CD4-positive, alpha-beta T cell treated with Interferon alpha-2 for 1 hour (primary cell): ENCODE results near the gene PPME1.

Source experiments
- DNase-seq, 2 donors: peaks; one replicate each; pipeline ENCODE4 v3.0.0-alpha.2; 2020 to 2022

PPME1 gene

DNA sequence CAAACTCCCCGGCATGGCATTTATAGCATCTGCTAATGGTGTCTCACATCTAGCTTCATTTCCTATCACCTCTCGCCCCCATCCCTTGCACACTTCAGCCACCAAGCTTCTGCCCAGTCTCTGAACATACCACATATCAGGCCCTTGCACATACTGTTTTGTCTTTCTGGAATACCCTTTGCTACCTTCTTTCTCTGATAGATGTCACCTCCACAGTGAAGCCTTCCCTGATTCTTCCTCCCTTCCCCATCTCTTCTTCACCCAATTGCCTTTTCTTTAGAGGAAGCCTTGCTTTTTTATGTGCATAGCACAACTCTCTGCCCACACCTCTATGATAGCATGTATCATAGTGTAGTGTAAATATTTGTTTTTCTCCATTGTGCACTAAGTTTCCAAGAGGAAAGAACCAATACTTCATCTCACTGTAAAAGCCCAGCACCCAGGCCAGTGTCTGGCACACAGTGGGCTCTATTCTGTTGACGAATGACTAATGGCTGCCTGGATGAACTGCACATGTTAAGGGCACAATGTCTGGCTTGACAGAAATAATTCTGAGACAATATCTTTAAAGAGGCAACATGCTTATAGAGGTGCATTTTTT lies 112.6 kb downstream of the PPME1 start:
- no peak for DNase-seq

DNA sequence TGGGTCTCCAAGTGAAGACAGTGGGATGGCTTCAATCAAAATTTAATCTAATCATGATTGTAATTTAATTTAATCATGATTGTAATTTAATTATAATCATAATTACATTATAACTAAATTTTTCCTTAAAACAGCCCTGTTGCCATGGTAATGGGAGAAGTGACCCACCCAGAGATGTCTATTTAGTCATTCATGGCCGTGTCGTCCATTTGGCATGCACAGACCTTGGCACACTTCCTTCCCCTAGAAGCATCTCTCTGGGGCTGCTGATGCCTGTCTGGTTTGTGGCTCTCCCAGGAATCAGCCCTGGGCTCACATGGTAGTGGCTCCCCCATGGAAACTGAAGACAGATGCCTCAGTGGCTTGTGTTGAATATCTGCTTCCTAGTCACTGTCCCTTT lies 113.4 kb downstream of the PPME1 start:
- DNase-seq = no peak

DNA sequence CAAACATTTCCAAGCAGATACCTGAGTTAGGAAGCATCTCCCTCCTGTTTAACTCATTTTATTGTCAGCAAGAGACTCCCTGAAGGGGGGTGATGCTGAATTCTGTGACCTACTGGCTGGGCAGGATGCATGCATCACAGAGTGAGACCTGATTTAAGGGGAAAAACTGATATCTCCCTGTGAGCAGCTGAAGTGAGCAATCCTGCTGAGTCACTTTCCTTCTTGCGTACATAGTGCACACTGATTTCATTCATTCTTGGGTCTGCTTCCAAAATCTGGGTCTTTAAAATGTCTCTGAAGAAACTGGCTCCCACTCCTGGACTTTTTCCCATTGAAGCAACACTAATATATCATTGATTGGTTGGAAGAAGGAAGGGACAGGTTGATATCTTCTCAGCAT lies 117.1 kb downstream of the PPME1 start:
- DNase-seq = no peak

DNA sequence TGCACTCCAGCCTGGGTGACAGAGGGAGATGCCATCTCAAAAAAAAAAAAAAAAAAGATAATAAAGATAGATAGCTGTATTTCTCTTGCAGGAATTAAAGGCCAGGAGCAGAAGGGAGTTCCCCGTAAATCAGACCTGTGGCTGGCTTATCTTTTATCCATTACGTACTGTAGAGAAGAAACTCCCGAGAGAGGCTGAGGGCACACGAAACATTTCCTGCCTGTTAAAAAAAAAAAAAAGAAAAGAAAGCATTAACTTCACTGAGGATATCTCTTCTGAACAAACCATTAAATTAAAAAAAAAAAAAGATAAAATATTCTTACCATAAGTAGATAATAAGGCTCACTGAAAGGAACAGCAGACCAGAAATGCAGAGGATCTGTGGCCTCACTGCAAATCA lies 117.8 kb downstream of the PPME1 start:
- DNase-seq = no peak

DNA sequence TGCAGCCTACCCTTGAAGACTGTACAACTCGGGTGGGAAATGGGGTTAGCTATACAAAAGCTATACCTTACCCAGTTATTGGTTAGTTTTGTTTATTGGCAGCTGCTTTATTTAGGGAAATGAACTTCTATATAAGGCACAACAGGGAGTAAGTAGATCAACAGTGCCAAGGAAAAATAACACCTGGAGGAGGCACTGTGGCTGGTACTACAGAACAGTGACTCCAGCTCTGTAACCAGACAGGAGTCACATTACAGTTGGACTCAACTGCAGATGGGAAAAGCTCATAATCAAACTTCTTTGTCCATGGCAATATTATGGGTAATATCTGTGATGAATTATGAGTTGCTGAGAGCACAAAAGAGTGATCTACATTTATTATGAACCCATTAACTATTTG lies 126.4 kb downstream of the PPME1 start:
- DNase-seq = no peak

DNA sequence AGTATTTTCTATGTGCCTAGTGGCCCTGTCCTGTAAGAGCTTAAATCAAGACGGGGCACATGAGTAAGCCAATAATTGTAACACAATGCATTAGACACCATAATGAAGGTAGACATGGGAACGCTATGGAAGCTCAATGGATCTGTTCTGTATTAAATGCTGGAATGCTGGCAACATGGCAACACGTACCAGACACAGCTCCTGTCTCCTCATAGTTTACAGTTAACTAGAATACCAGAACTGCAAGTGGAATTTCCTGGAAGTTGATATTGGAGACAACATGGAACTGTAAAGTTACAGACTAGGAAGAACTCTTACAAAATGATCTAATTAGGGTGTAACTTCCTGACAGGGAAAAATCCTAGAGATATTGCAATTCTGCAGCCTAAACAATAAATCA lies 127.9 kb downstream of the PPME1 start:
- no peak for DNase-seq
